Endothelial cell of umbilical vein (primary cell): Measurements from ENCODE around the gene ARHGEF26. TPM values are rescaled to one million over a fixed set of nuclear protein-coding genes. Genes with fewer than 3 reads are reported as not detected.

Experiments
- BruUV-seq: library from RNA; stranded (reverse); fragments of 400-500 nt; replicated peaks from 2 replicates; lab custom pipeline; 2021; lab: Mats Ljungman, UMichigan
- CTCF ChIA-PET: fragments of 300-600, 350-600 bp; sonication (Branson Sonifier 250); formaldehyde crosslinking; loops from one replicate; lab custom pipeline; 2021; ENCODE audit warnings: antibody characterized with exemption, inconsistent platforms; lab: Charles Lee
- POLR2A ChIA-PET: fragments of 300-600, 350-600 bp; sonication (Branson Sonifier 250); formaldehyde crosslinking; loops from one replicate; lab custom pipeline; 2021; ENCODE audit warnings: antibody characterized with exemption, inconsistent platforms; lab: Charles Lee
- DNase-seq: peaks from one replicate; pipeline ENCODE4 v3.0.0-alpha.2; 2011; ENCODE audit warnings: low read depth, low spot score
- FAIRE-seq: peaks from 2 replicates; lab custom pipeline; 2011; peaks lifted over from hg19 to GRCh38; lab: Jason Lieb, UNC
- H2AFZ ChIP-seq: 2 replicates; pipeline ENCODE4 v1.6.0; 2012; ENCODE audit warnings: low read depth, low read length, control low read depth, inconsistent platforms
- H3K27ac ChIP-seq: 2 replicates; pipeline ENCODE4 v1.5.1; 2011; ENCODE audit warnings: low read depth, mild to moderate bottlenecking, control low read depth, low read length, moderate library complexity; ENCODE audit not compliant: insufficient read depth
- H3K27me3 ChIP-seq, 2 experiments: 2 replicates each; pipeline versions ENCODE4 v1.6.0 to v1.6.1; 2011; ENCODE audit warnings: low read length in 2 of 2, mixed read lengths in 1 of 2; ENCODE audit not compliant: control insufficient read depth in 2 of 2, insufficient read depth in 2 of 2
- H3K36me3 ChIP-seq, 2 experiments: 2 replicates in 1 of 2; 3 replicates in 1 of 2; pipeline ENCODE4 v1.5.1; 2011; ENCODE audit warnings: low read length in 2 of 2, mild to moderate bottlenecking in 1 of 2, moderate library complexity in 1 of 2; ENCODE audit not compliant: control insufficient read depth in 2 of 2, insufficient read depth in 2 of 2; ENCODE audit errors: extremely low read depth in 1 of 2
- H3K4me1 ChIP-seq: 3 replicates; pipeline ENCODE4 v1.5.1; 2011; ENCODE audit warnings: mild to moderate bottlenecking, low read length; ENCODE audit not compliant: control insufficient read depth, insufficient read depth; ENCODE audit errors: extremely low read depth
- H3K4me2 ChIP-seq: 2 replicates; pipeline ENCODE4 v1.6.1; 2011; ENCODE audit warnings: low read length, control low read depth, mixed read lengths; ENCODE audit not compliant: insufficient read depth
- H3K4me3 ChIP-seq, 3 experiments: fragments of 200-600 bp in 1 of 3; sonication (generic), shearing (Covaris generic) in 1 of 3; replicated peaks in 1 of 3; 2 replicates each; pipeline ENCODE4 v1.5.1; 2011 to 2016; ENCODE audit warnings: control low read depth in 3 of 3, low read length in 3 of 3, mild to moderate bottlenecking in 2 of 3, inconsistent platforms in 1 of 3, low read depth in 1 of 3, moderate library complexity in 1 of 3; ENCODE audit not compliant: insufficient read depth in 1 of 3
- H3K79me2 ChIP-seq: 2 replicates; pipeline ENCODE4 v1.6.0; 2012; ENCODE audit warnings: low read length, inconsistent platforms; ENCODE audit not compliant: control insufficient read depth, insufficient read depth
- H3K9ac ChIP-seq: replicated peaks from 2 replicates; pipeline ENCODE3; 2011; ENCODE audit warnings: low read length, control low read depth; ENCODE audit not compliant: insufficient read depth; ENCODE audit errors: extremely low read depth
- H3K9me1 ChIP-seq: replicated peaks from 3 replicates; pipeline ENCODE4 v1.6.0; 2011; ENCODE audit warnings: mild to moderate bottlenecking, low read length; ENCODE audit not compliant: control insufficient read depth, insufficient read depth; ENCODE audit errors: extremely low read depth
- H3K9me3 ChIP-seq: replicated peaks from 2 replicates; pipeline ENCODE4 v1.5.1; 2012; ENCODE audit warnings: low read length, inconsistent platforms; ENCODE audit not compliant: control insufficient read depth, insufficient read depth
- H4K20me1 ChIP-seq: replicated peaks from 2 replicates; pipeline ENCODE3; 2011; ENCODE audit warnings: mild to moderate bottlenecking, low read length; ENCODE audit not compliant: control insufficient read depth, insufficient read depth; ENCODE audit errors: extremely low read depth
- EZH2 ChIP-seq: IDR thresholded peaks from 2 replicates; pipeline ENCODE4 v1.6.1; 2012; ENCODE audit warnings: borderline replicate concordance, low read depth, mild to moderate bottlenecking, moderate library complexity, low read length, inconsistent platforms; ENCODE audit not compliant: severe bottlenecking
- FOS ChIP-seq: IDR thresholded peaks from 2 replicates; pipeline ENCODE4 v1.6.1; 2011; ENCODE audit warnings: mild to moderate bottlenecking, low read length, moderate library complexity, borderline replicate concordance; ENCODE audit not compliant: insufficient read depth
- GATA2 ChIP-seq: IDR thresholded peaks from 2 replicates; pipeline ENCODE4 v1.7.0; 2011; ENCODE audit warnings: low read depth, mild to moderate bottlenecking, moderate library complexity, mixed read lengths, low read length; ENCODE audit not compliant: insufficient read length, insufficient read depth
- JUN ChIP-seq: IDR thresholded peaks from 2 replicates; pipeline ENCODE4 v1.6.1; 2011; ENCODE audit warnings: borderline replicate concordance, low read depth; ENCODE audit not compliant: insufficient read length, insufficient read depth
- MYC ChIP-seq: IDR thresholded peaks from one replicate; pipeline ENCODE4 v1.6.1; 2011; ENCODE audit warnings: mild to moderate bottlenecking, low read depth, low read length
- POLR2A ChIP-seq: IDR thresholded peaks from 2 replicates; pipeline ENCODE4 v1.6.1; 2012; ENCODE audit warnings: low read depth, mild to moderate bottlenecking, control low read depth, low read length
- POLR2AphosphoS5 ChIP-seq: IDR thresholded peaks from 2 replicates; pipeline ENCODE4 v1.6.1; 2012; ENCODE audit warnings: low read depth, mild to moderate bottlenecking, control low read depth, low read length, moderate library complexity; ENCODE audit not compliant: insufficient read depth
- dilution Hi-C: fragments of 300-500 bp; cut with MboI; formaldehyde crosslinking; loops from one replicate; pipeline ENCODE4 v1.15.0; 2019; ENCODE audit warnings: low sequenced_read_pairs; ENCODE audit not compliant: extremely low pct_ligation_motif_present
- intact Hi-C: fragments of 100-400 bp; cut with micrococcal nuclease; formaldehyde crosslinking; loops from one replicate; pipeline ENCODE4 v1.10.0; 2022
- polyA plus RNA-seq, 4 experiments: library from polyadenylated mRNA; depleted of rRNA in 3 of 4; stranded (reverse) in 3 of 4; unstranded in 1 of 4; fragments of >200 nt; gene quantifications; 2 replicates each; pipeline versions ENCODE4 v1.2.1 to v1.2.3, GENCODE V29; 2011 to 2012; ENCODE audit warnings: missing spikeins in 1 of 4
- total RNA-seq: library from RNA; stranded (reverse); gene quantifications from 2 replicates; pipeline ENCODE4 v1.2.3, GENCODE V29; 2021
- TF ChIP-seq, protein P1 (sequence below): IDR thresholded peaks from 2 replicates; pipeline ENCODE4 v1.6.1; 2011; ENCODE audit not compliant: insufficient read depth, insufficient read length
- TF ChIP-seq, protein P2 (sequence below), 2 donors: IDR thresholded peaks; 1 replicate in 1 of 2; 2 replicates in 1 of 2; pipeline ENCODE4 v1.5.1; 2011; ENCODE audit warnings: low read length in 2 of 2, mild to moderate bottlenecking in 2 of 2, moderate library complexity in 2 of 2, control low read depth in 1 of 2, inconsistent platforms in 1 of 2, low read depth in 1 of 2; ENCODE audit not compliant: insufficient read depth in 1 of 2; ENCODE audit errors: extremely low read depth in 1 of 2

Gene ARHGEF26
- total and polyA plus RNA-seq, 2 donors (not counting 3 experiments of a cell fraction or from before 2014, with no cell fraction given) = 0.57 to 2.9 TPM

DNA sequence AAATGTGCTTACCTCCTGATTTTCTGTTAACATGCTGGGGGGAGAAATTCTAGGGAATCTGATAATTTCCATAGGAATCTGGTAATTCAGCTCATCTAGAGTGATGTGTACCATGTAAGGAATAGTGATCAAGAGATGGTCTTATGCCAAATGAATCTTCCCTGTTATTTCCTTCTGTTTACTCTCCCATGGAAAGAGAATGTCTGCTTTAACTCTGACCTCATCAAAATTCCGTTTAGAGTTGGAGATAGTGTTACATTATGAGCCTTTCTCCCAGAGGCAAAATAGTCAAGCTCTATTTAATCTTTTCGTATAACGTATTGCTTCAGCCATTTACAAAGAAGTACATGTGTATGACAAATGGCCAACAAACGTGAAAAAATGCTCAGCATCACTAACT lies 76.6 kb downstream of the ARHGEF26 start:
- POLR2A ChIA-PET = no interaction called here
- no peaks in the 10 kb centered on the region for H3K9me3 ChIP-seq
- TF ChIP-seq GATA2 = no peak
- TF ChIP-seq JUN = no peak
- TF ChIP-seq FOS = no peak
- TF ChIP-seq POLR2AphosphoS5 = no peak
- no peak for TF ChIP-seq POLR2A
- no peak for TF ChIP-seq EZH2
- TF ChIP-seq, protein P1, sequence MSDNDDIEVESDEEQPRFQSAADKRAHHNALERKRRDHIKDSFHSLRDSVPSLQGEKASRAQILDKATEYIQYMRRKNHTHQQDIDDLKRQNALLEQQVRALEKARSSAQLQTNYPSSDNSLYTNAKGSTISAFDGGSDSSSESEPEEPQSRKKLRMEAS = no peak
- TF ChIP-seq, protein P2, sequence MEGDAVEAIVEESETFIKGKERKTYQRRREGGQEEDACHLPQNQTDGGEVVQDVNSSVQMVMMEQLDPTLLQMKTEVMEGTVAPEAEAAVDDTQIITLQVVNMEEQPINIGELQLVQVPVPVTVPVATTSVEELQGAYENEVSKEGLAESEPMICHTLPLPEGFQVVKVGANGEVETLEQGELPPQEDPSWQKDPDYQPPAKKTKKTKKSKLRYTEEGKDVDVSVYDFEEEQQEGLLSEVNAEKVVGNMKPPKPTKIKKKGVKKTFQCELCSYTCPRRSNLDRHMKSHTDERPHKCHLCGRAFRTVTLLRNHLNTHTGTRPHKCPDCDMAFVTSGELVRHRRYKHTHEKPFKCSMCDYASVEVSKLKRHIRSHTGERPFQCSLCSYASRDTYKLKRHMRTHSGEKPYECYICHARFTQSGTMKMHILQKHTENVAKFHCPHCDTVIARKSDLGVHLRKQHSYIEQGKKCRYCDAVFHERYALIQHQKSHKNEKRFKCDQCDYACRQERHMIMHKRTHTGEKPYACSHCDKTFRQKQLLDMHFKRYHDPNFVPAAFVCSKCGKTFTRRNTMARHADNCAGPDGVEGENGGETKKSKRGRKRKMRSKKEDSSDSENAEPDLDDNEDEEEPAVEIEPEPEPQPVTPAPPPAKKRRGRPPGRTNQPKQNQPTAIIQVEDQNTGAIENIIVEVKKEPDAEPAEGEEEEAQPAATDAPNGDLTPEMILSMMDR (IDR thresholded peaks at IDR 0.05; ENCODE audit: extremely low read depth in 1 of 2, insufficient read depth in 1 of 2, low read depth in 1 of 2, low read length in 2 of 2) = no peak
- no peak for TF ChIP-seq MYC
- intact Hi-C loops = no loop called here
- DNase-seq (no peak), FAIRE-seq (no peak)
- H3K36me3 ChIP-seq = no peaks in the 10 kb centered on the region
- CTCF ChIA-PET = interaction anchor here (1.7 kb wide), 1 partner anchor 9 kb away, joined by 4 read pairs; no protein-coding TSS in a partner anchor
- no peak overlapping the region for H3K9ac ChIP-seq
- H3K27ac ChIP-seq = no peak overlapping the region
- H3K4me3 ChIP-seq = no peak overlapping the region
- no TSS peak for BruUV-seq
- H2AFZ ChIP-seq = no peak overlapping the region
- no peaks in the 10 kb centered on the region for H4K20me1 ChIP-seq
- H3K27me3 ChIP-seq = no peaks in the 10 kb centered on the region
- H3K79me2 ChIP-seq = no peaks in the 10 kb centered on the region
- no peaks in the 10 kb centered on the region for H3K9me1 ChIP-seq
- no peaks in the 10 kb centered on the region for H3K4me1 ChIP-seq
- H3K4me2 ChIP-seq = no peak overlapping the region
- dilution Hi-C loops = no loop called here
